Measurements from ENCODE around the gene CXCR6. TPM values are rescaled to one million over a fixed set of nuclear protein-coding genes. Genes with fewer than 3 reads are reported as not detected.

Gene CXCR6
- total and polyA plus RNA-seq, 9 donors: 0.20 to 3.5 (median 0.55) TPM

GRCh38 chr3:45932112-45932511 lies 11.2 kb upstream of the CXCR6 start:
- intact Hi-C loops (cut with DNase I): no loop called here

GRCh38 chr3:45933591-45933990 lies 9.7 kb upstream of the CXCR6 start:
- TF ChIP-seq CTCF (IDR thresholded peaks at IDR 0.05) (no peak), POLR2A (IDR thresholded peaks at IDR 0.05) (no peak), EP300 (IDR thresholded peaks at IDR 0.05) (no peak)
- 59 to 67% (median 65%) methylated on average over 4 of the region's 4 CpGs for WGBS, 3 donors
- Histone ChIP-seq H3K9me3 (no peaks in the 10 kb centered on the region), H3K36me3 (no peaks in the 10 kb centered on the region), H3K4me3 (no peak overlapping the region), H3K27ac (no peak overlapping the region), H3K4me1 (ENCODE audit: insufficient read depth) (no peaks in the 10 kb centered on the region), H3K27me3 (no peaks in the 10 kb centered on the region)
- intact Hi-C loops (cut with DNase I): no loop called here
- DNase-seq: no peak

More at GRCh38 chr3:45932112-45932511, 11.2 kb upstream of the CXCR6 start:
- no peak for DNase-seq
- WGBS, 3 donors: 93 to 95% (median 93%) methylated on average over 4 of the region's 4 CpGs
- Histone ChIP-seq H3K4me3 (no peak overlapping the region), H3K9me3 (no peaks in the 10 kb centered on the region), H3K27me3 (no peaks in the 10 kb centered on the region), H3K36me3 (no peaks in the 10 kb centered on the region), H3K4me1 (ENCODE audit: insufficient read depth) (no peaks in the 10 kb centered on the region), H3K27ac (no peak overlapping the region)
- TF ChIP-seq POLR2A (IDR thresholded peaks at IDR 0.05) (no peak), EP300 (IDR thresholded peaks at IDR 0.05) (no peak), CTCF (IDR thresholded peaks at IDR 0.05) (no peak)

GRCh38 chr3:45936261-45936660 lies 7.0 kb upstream of the CXCR6 start:
- intact Hi-C loops (cut with DNase I): loop anchor here in 1 of 4 donors (5.0 kb wide), 1 partner anchor 141 kb away; no protein-coding TSS in a partner anchor
- no peak for TF ChIP-seq EP300 (IDR thresholded peaks at IDR 0.05)
- no peak for TF ChIP-seq CTCF (IDR thresholded peaks at IDR 0.05)
- no peak for TF ChIP-seq POLR2A (IDR thresholded peaks at IDR 0.05)
- H3K9me3 ChIP-seq: no peaks in the 10 kb centered on the region
- no peak for DNase-seq
- no peak overlapping the region for H3K4me3 ChIP-seq
- no peaks in the 10 kb centered on the region for H3K36me3 ChIP-seq
- H3K4me1 ChIP-seq (ENCODE audit: insufficient read depth): peaks cover 4% of the 10 kb centered on the region
- no peaks in the 10 kb centered on the region for H3K27me3 ChIP-seq
- H3K27ac ChIP-seq: no peak overlapping the region
- 82 to 89% (median 86%) methylated on average over 9 of the region's 9 CpGs for WGBS, 3 donors

- H3K27ac ChIP-seq: no peak overlapping the region
- TF ChIP-seq CTCF (IDR thresholded peaks at IDR 0.05): no peak
- no peak for TF ChIP-seq POLR2A (IDR thresholded peaks at IDR 0.05)
- no peak for TF ChIP-seq EP300 (IDR thresholded peaks at IDR 0.05)
- 81 to 84% (median 82%) methylated on average over 8 of the region's 8 CpGs for WGBS, 3 donors
- intact Hi-C loops (cut with DNase I): loop anchor here (2.0 to 5.0 kb wide), 2 partner anchors 140 to 141 kb away; no protein-coding TSS in a partner anchor
- H3K9me3 ChIP-seq: no peaks in the 10 kb centered on the region
- DNase-seq: no peak
- no peaks in the 10 kb centered on the region for H3K36me3 ChIP-seq
- no peaks in the 10 kb centered on the region for H3K27me3 ChIP-seq
- no peak overlapping the region for H3K4me3 ChIP-seq
- H3K4me1 ChIP-seq (ENCODE audit: insufficient read depth): peaks cover 4% of the 10 kb centered on the region
Measured at GRCh38 chr3:45937206-45938042, 5.8 kb upstream of the CXCR6 start.
